Ishikawa (cell line): ENCODE results near the gene HSPH1.

Source experiments
- CEBPB ChIP-seq: IDR thresholded peaks from 2 replicates; pipeline ENCODE4 v1.6.1; 2012
- CREB1 ChIP-seq: IDR thresholded peaks from 2 replicates; pipeline ENCODE4 v1.6.1; 2012; ENCODE audit warnings: low read depth
- EGR1 ChIP-seq: IDR thresholded peaks from 2 replicates; pipeline ENCODE4 v1.6.1; 2012
- EP300 ChIP-seq: IDR thresholded peaks from 2 replicates; pipeline ENCODE4 v1.6.1; 2012; ENCODE audit warnings: borderline replicate concordance
- FOXM1 ChIP-seq: IDR thresholded peaks from 2 replicates; pipeline ENCODE4 v1.6.1; 2012; ENCODE audit warnings: low read depth, borderline replicate concordance
- MAX ChIP-seq: IDR thresholded peaks from 2 replicates; pipeline ENCODE4 v1.6.1; 2012
- NFIC ChIP-seq: IDR thresholded peaks from 2 replicates; pipeline ENCODE4 v1.6.1; 2012
- RAD21 ChIP-seq: IDR thresholded peaks from 2 replicates; pipeline ENCODE4 v1.6.1; 2012; ENCODE audit warnings: low read depth
- REST ChIP-seq: IDR thresholded peaks from 2 replicates; pipeline ENCODE4 v1.6.1; 2012; ENCODE audit warnings: low read depth, mild to moderate bottlenecking
- TAF1 ChIP-seq: IDR thresholded peaks from 2 replicates; pipeline ENCODE4 v1.6.1; 2012; ENCODE audit warnings: low read depth, mild to moderate bottlenecking
- TCF12 ChIP-seq: IDR thresholded peaks from 2 replicates; pipeline ENCODE4 v1.6.1; 2012; ENCODE audit warnings: low read depth
- TEAD4 ChIP-seq: IDR thresholded peaks from 2 replicates; pipeline ENCODE4 v1.6.1; 2012
- USF1 ChIP-seq: IDR thresholded peaks from 2 replicates; pipeline ENCODE4 v1.6.1; 2012
- YY1 ChIP-seq: IDR thresholded peaks from 2 replicates; pipeline ENCODE4 v1.6.1; 2012; ENCODE audit warnings: low read depth
- ZBTB7A ChIP-seq: IDR thresholded peaks from 2 replicates; pipeline ENCODE4 v1.6.1; 2012; ENCODE audit warnings: low read depth

The HSPH1 gene

GRCh38 chr13:31168166-31168565, 6.5 kb upstream of the HSPH1 start:
- TF ChIP-seq TCF12 (no peak), REST (no peak), EP300 (no peak), RAD21 (no peak), CEBPB (no peak), USF1 (no peak), TEAD4 (no peak), CREB1 (no peak), YY1 (no peak), ZBTB7A (no peak), NFIC (no peak), TAF1 (no peak)

GRCh38 chr13:31167490-31167889, 5.8 kb upstream of the HSPH1 start:
- TF ChIP-seq TEAD4 (no peak), CEBPB (no peak)

- no peak for TF ChIP-seq TAF1
- no peak for TF ChIP-seq TCF12
- TF ChIP-seq EP300: no peak
- no peak for TF ChIP-seq NFIC
- no peak for TF ChIP-seq MAX
Observed at GRCh38 chr13:31166591-31166990, 4.9 kb upstream of the HSPH1 start.

GRCh38 chr13:31162151-31163008, 676 bp upstream of the HSPH1 start:
- no peak for TF ChIP-seq USF1
- 0 out of 2 replicates have a peak, but pooled peaks have one; percentile 22 for TF ChIP-seq EGR1
- no peak for TF ChIP-seq EP300
- TF ChIP-seq FOXM1: 0 out of 2 replicates have a peak, but pooled peaks have one; percentile 1
- 0 out of 2 replicates have a peak, but pooled peaks have one; percentile 14 for TF ChIP-seq NFIC
- peak; percentile 73 for TF ChIP-seq CREB1
- peak; percentile 62 for TF ChIP-seq YY1
- TF ChIP-seq CEBPB: no peak

- TF ChIP-seq NFIC (no peak), MAX (no peak), EP300 (no peak), USF1 (no peak), ZBTB7A (peak; percentile 45; the same call in 1 of the 2 replicates), REST (no peak), TCF12 (no peak), CEBPB (no peak)
Observed at GRCh38 chr13:31160857-31161556, 697 bp downstream of the HSPH1 start.
